Adrenal gland (tissue), 12 donors: ENCODE results near the gene ARID5B. TPM values are rescaled to one million over a fixed set of nuclear protein-coding genes. Genes with fewer than 3 reads are reported as not detected.
A peak's percentile ranks its signal among the peaks of the same experiment; 100 is the strongest.

Experiments
- DNase-seq, 7 donors: peaks; one replicate each; pipeline ENCODE4 v3.0.0-alpha.2; 2019 to 2020
- H3K27ac ChIP-seq, 5 donors: fragments of 200-600 bp; sonication (generic) in 4 of 5; 1 replicate in 3 of 5; 2 replicates in 2 of 5; pipeline versions ENCODE4 v1.5.1 to v1.8.0; 2016 to 2020; ENCODE audit warnings: mild to moderate bottlenecking in 1 of 5
- H3K27me3 ChIP-seq: fragments of 200-600 bp; 2 replicates; pipeline ENCODE4 v1.8.0; 2021
- H3K36me3 ChIP-seq, 2 donors: fragments of 200-600 bp; replicated peaks in 1 of 2; 1 replicate in 1 of 2; 2 replicates in 1 of 2; pipeline versions ENCODE4 v1.5.1 to v1.8.0; 2018 to 2022
- H3K4me1 ChIP-seq, 2 donors: fragments of 200-600 bp; replicated peaks in 1 of 2; 1 replicate in 1 of 2; 2 replicates in 1 of 2; pipeline versions ENCODE4 v1.5.1 to v1.8.0; 2018 to 2021
- H3K4me3 ChIP-seq, 4 donors: fragments of 200-600 bp; sonication (generic) in 3 of 4; one replicate each; pipeline ENCODE4 v1.5.1; 2016 to 2018
- H3K9me3 ChIP-seq, 3 donors: fragments of 200-600 bp; sonication (generic) in 1 of 3; replicated peaks in 1 of 3; 1 replicate in 2 of 3; 2 replicates in 1 of 3; pipeline versions ENCODE4 v1.5.1 to v1.8.0; 2016 to 2021
- POLR2A ChIP-seq, 2 donors: fragments of 450-650 bp; IDR thresholded peaks; one replicate each; pipeline ENCODE4 v1.6.1; 2017; ENCODE audit warnings: antibody characterized with exemption in 2 of 2, mild to moderate bottlenecking in 2 of 2, moderate library complexity in 1 of 2
- WGBS, 4 donors: extraction: QIAGEN DNeasy Blood & Tissue Kit in 2 of 4; methylation state at CpG; one replicate each; pipeline versions ENCODE4 v1.1.5 to v1.1.7; 2013 to 2017; 5-methylcytosine and 5-hydroxymethylcytosine counted together
- intact Hi-C, 2 donors: fragments of 100-400 bp; cut with DNase I; formaldehyde crosslinking; loops; one replicate each; pipeline versions ENCODE4 v1.14.1 to v1.15.0; 2022 to 2023
- polyA plus RNA-seq, 3 donors: library from polyadenylated mRNA; stranded (reverse); fragments of 200-250 nt in 2 of 3; fragments of 350-450 nt in 1 of 3; fragmentation: Illumina TruSeq in 1 of 3; extraction: RNeasy Lipid Tissue Mini Kit (QIAGEN cat#74804) in 1 of 3; gene quantifications; one replicate each; pipeline ENCODE4 v1.2.3, GENCODE V29; 2013 to 2014
- total RNA-seq, 9 donors: library from RNA; depleted of rRNA in 4 of 9; stranded (reverse); fragments of >200 nt in 4 of 9; fragments of 120-200 nt in 1 of 9; fragmentation: NEBNext Ultra II Directional in 1 of 9; extraction: Animal tissue kit (Norgen Biotek cat#: 25700) in 1 of 9; gene quantifications; one replicate each; pipeline versions ENCODE4 v1.1.0 to v1.2.4, GENCODE V29; 2013 to 2023
- TF ChIP-seq, protein P1 (sequence below), 6 experiments: fragments of 450-650 bp in 4 of 6; fragments of 200-600 bp in 2 of 6; sonication (generic) in 1 of 6; IDR thresholded peaks; 1 replicate in 5 of 6; 2 replicates in 1 of 6; pipeline versions ENCODE4 v1.5.1 to v1.8.0; 2016 to 2021; ENCODE audit warnings: antibody characterized with exemption in 6 of 6, mild to moderate bottlenecking in 2 of 6, moderate library complexity in 1 of 6
- donor health status: healthy with polysubstance abuse.
- donor health status: Bipolar disorder and iron deficiency.
- donor health status: DM: yes; HTN: yes; CAD: no.
- donor health status: DM: no; HTN: no; CAD: no.
- donor health status: DM: no; HTN: no; CAD: no.
- donor health status: DM: yes; HTN: yes; CAD: no.

Gene ARID5B
- total and polyA plus RNA-seq, 12 donors, result 5.7 to 42.4 (median 23.8) TPM

DNA sequence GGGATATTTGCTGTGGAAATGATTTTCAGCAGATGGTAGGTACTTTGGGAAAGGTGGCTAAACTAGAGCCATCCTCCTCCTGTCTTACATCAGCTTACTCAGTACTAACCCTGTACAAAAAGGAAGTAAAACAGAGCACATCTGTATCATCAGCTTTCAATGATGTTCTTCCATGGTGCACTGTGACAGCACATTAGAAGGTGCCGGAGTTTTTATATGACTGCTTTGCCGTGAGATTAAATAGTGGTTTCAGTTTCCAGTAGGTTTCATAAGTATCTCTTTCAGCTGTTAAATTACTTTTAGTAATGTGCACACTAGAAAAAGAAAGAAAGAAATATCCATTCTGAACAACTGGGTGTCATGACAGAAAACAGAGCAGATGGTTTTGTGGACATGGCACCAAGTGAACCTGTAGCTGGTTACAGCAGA is 86.5 kb downstream of the ARID5B start:
- intact Hi-C loops, result no loop called here
- Histone ChIP-seq H3K27ac (peak overlapping the region in 3 of 5 donors; percentile 4 to 30 (median 20)), H3K9me3 (no peaks in the 10 kb centered on the region), H3K4me1 (peaks cover 17 to 29% of the 10 kb centered on the region in 2 donors), H3K36me3 (no peaks in the 10 kb centered on the region), H3K4me3 (no peak overlapping the region), H3K27me3 (no peaks in the 10 kb centered on the region)
- TF ChIP-seq, protein P1, sequence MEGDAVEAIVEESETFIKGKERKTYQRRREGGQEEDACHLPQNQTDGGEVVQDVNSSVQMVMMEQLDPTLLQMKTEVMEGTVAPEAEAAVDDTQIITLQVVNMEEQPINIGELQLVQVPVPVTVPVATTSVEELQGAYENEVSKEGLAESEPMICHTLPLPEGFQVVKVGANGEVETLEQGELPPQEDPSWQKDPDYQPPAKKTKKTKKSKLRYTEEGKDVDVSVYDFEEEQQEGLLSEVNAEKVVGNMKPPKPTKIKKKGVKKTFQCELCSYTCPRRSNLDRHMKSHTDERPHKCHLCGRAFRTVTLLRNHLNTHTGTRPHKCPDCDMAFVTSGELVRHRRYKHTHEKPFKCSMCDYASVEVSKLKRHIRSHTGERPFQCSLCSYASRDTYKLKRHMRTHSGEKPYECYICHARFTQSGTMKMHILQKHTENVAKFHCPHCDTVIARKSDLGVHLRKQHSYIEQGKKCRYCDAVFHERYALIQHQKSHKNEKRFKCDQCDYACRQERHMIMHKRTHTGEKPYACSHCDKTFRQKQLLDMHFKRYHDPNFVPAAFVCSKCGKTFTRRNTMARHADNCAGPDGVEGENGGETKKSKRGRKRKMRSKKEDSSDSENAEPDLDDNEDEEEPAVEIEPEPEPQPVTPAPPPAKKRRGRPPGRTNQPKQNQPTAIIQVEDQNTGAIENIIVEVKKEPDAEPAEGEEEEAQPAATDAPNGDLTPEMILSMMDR (IDR thresholded peaks at IDR 0.05), result no peak
- no peak for TF ChIP-seq POLR2A (IDR thresholded peaks at IDR 0.05)
- WGBS, 4 donors, result 25 to 58% (median 41%) methylated on average over 2 of the region's 2 CpGs
- no peak for DNase-seq

DNA sequence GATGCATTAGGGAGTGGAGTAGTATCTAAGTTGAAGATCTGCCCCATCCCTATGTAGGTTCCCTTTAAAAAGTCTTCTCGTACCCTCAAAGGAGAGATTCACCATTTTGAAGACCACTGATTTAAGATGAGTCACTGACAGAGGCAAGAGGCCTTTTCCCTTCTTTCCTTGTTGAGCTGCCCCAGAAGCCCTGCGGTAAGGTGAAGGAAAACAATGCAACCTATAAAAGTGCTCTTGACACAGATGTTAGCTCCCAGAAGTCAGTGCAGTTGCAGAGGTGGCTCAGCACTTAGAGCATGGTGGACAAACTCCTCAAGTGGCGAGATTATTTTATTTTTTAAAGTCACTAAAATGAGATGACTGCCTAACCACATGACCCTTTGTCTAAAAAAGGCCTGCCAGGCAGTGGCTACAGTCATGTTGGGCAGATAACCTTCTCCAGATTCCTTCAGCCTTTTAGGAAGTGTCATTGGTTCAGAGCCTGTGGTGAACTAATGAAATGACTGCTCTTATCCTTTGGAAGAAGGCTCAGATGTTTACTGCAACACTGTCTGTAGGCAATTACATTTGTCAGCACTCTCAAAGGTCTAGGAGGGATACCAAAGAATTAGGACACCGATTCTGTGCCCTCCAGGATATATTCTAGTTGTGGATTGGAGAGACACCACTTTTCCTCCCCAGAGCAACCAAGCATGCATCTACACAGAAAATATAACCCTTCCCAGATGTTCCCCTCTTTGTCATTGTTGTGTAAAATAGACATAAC is 88.7 kb downstream of the ARID5B start:
- intact Hi-C loops, result no loop called here
- Histone ChIP-seq H3K27ac (peak overlapping the region in 1 of 5 donors; percentile 13), H3K4me3 (no peak overlapping the region), H3K27me3 (no peaks in the 10 kb centered on the region), H3K36me3 (no peaks in the 10 kb centered on the region), H3K4me1 (peaks cover 22 to 41% of the 10 kb centered on the region in 2 donors), H3K9me3 (no peaks in the 10 kb centered on the region)
- 94 to 97% (median 96%) methylated on average over 4 of the region's 4 CpGs for WGBS, 4 donors
- TF ChIP-seq, protein P1 (IDR thresholded peaks at IDR 0.05), result no peak
- no peak for TF ChIP-seq POLR2A (IDR thresholded peaks at IDR 0.05)
- no peak for DNase-seq

DNA sequence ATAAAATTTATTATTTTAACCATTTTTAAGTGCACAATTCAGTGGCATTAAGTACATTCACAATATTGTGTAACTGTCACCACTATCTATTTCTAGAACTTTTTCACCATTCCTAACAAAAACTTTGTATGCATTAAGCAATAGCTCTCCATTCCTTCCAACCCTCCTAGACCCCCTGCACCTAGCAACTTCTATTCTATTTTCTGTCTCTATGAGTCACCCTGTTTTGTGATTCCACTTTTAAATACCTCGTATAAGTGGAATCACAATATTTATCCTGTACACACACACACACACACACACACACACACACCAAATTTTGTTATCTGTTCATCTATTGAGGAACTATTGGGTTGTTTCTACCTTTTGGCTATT is 89.2 kb downstream of the ARID5B start:
- H3K4me3 ChIP-seq, result no peak overlapping the region
- H3K27ac ChIP-seq, result no peak overlapping the region
- 50 to 81% (median 59%) methylated on average over 1 of the region's 1 CpG for WGBS, 4 donors
- DNase-seq, result no peak
- H3K36me3 ChIP-seq, result no peaks in the 10 kb centered on the region
- no peaks in the 10 kb centered on the region for H3K27me3 ChIP-seq
- H3K9me3 ChIP-seq, result no peaks in the 10 kb centered on the region
- TF ChIP-seq POLR2A (IDR thresholded peaks at IDR 0.05), result no peak
- TF ChIP-seq, protein P1 (IDR thresholded peaks at IDR 0.05), result no peak
- H3K4me1 ChIP-seq, result peaks cover 21 to 41% of the 10 kb centered on the region in 2 donors
- intact Hi-C loops, result no loop called here

DNA sequence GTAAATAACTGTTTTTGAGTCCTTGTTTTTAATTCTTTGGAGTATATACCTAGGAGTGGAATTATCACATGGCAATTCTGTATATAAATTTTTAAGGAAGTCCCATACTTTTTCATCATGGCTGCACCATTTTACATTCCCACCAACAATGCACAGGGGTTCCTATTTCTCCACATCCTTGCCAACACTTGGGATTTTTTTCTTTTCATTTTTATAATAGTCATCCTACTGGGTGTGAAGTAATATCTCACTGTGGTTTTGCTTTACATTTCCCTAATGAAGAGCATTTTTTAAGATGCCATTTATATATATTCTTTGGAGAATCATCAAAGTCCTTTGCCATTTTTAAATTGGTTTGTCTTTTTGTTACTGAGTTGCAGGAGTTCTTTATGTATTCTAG is 89.7 kb downstream of the ARID5B start:
- TF ChIP-seq POLR2A (IDR thresholded peaks at IDR 0.05), result no peak
- TF ChIP-seq, protein P1 (IDR thresholded peaks at IDR 0.05), result no peak
- no peak for DNase-seq
- no peak overlapping the region for H3K27ac ChIP-seq
- no peaks in the 10 kb centered on the region for H3K27me3 ChIP-seq
- H3K4me1 ChIP-seq, result peaks cover 17 to 38% of the 10 kb centered on the region in 2 donors
- H3K36me3 ChIP-seq, result no peaks in the 10 kb centered on the region
- no peak overlapping the region for H3K4me3 ChIP-seq
- intact Hi-C loops, result no loop called here
- no peaks in the 10 kb centered on the region for H3K9me3 ChIP-seq
